Parathyroid adenoma (tissue), 2 donors: ENCODE results near the gene SPAG6.
A peak's percentile ranks its signal among the peaks of the same experiment; 100 is the strongest.

Source experiments
- H2AFZ ChIP-seq: fragments of 300-600 bp; sonication (generic); one replicate; pipeline ENCODE4 v1.7.0; 2017; ENCODE audit warnings: antibody characterized with exemption, mild to moderate bottlenecking
- H3K27ac ChIP-seq: fragments of 300-600 bp; sonication (generic); one replicate; pipeline ENCODE4 v1.7.0; 2017
- H3K27me3 ChIP-seq: fragments of 300-600 bp; sonication (generic); one replicate; pipeline ENCODE4 v1.7.0; 2017; ENCODE audit warnings: low read length; ENCODE audit not compliant: control insufficient read depth, insufficient read depth
- H3K36me3 ChIP-seq: fragments of 300-600 bp; sonication (generic); one replicate; pipeline ENCODE4 v1.7.0; 2017; ENCODE audit warnings: low read length; ENCODE audit not compliant: control insufficient read depth, insufficient read depth
- H3K4me1 ChIP-seq: fragments of 300-600 bp; sonication (generic); one replicate; pipeline ENCODE4 v1.7.0; 2017; ENCODE audit warnings: control low read depth
- H3K4me2 ChIP-seq: fragments of 300-600 bp; sonication (generic); one replicate; pipeline ENCODE4 v1.7.0; 2017; ENCODE audit warnings: low read length
- H3K4me3 ChIP-seq: fragments of 300-600 bp; sonication (generic); one replicate; pipeline ENCODE4 v1.7.0; 2017; ENCODE audit warnings: low read depth, low read length
- H3K79me2 ChIP-seq: fragments of 300-600 bp; sonication (generic); one replicate; pipeline ENCODE4 v1.7.0; 2017; ENCODE audit warnings: control low read depth
- H3K9ac ChIP-seq: fragments of 300-600 bp; sonication (generic); one replicate; pipeline ENCODE4 v1.7.0; 2017; ENCODE audit warnings: mild to moderate bottlenecking
- H3K9me3 ChIP-seq: fragments of 300-600 bp; sonication (generic); one replicate; pipeline ENCODE4 v1.7.0; 2017; ENCODE audit warnings: low read length; ENCODE audit not compliant: control insufficient read depth
- TF ChIP-seq, protein P1 (sequence below): fragments of 300-600 bp; sonication (generic); IDR thresholded peaks from one replicate; pipeline ENCODE4 v1.7.0; 2017; ENCODE audit warnings: antibody characterized with exemption, mild to moderate bottlenecking
- donor health status: primary hyperparathyroidism.

SPAG6 gene

DNA sequence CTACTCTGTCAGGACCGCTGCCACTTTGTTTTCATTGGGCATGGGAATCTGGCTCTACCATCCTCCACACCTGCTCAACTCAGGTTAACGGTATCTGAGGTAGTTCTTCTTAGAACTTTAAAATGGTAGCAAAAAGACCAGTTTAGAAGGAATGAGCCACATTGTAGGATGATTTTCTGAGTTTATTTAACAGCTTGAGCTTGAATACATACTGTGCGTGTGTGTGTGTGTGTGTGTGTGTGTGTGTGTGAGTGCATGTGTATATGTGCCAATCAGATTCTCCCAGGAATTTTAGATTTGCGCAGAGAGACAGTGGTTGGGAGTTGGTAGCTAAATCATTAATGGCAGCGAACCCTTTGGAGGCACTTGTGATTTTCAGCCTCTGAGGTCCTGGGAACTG lies 81.4 kb downstream of the SPAG6 start:
- Histone ChIP-seq H3K9ac (no peak overlapping the region), H3K4me1 (no peaks in the 10 kb centered on the region), H3K9me3 (no peaks in the 10 kb centered on the region), H3K27ac (no peak overlapping the region), H3K36me3 (no peaks in the 10 kb centered on the region), H3K27me3 (no peaks in the 10 kb centered on the region), H2AFZ (no peak overlapping the region), H3K4me2 (no peak overlapping the region), H3K79me2 (no peaks in the 10 kb centered on the region), H3K4me3 (no peak overlapping the region)
- TF ChIP-seq, protein P1, sequence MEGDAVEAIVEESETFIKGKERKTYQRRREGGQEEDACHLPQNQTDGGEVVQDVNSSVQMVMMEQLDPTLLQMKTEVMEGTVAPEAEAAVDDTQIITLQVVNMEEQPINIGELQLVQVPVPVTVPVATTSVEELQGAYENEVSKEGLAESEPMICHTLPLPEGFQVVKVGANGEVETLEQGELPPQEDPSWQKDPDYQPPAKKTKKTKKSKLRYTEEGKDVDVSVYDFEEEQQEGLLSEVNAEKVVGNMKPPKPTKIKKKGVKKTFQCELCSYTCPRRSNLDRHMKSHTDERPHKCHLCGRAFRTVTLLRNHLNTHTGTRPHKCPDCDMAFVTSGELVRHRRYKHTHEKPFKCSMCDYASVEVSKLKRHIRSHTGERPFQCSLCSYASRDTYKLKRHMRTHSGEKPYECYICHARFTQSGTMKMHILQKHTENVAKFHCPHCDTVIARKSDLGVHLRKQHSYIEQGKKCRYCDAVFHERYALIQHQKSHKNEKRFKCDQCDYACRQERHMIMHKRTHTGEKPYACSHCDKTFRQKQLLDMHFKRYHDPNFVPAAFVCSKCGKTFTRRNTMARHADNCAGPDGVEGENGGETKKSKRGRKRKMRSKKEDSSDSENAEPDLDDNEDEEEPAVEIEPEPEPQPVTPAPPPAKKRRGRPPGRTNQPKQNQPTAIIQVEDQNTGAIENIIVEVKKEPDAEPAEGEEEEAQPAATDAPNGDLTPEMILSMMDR, result no peak

DNA sequence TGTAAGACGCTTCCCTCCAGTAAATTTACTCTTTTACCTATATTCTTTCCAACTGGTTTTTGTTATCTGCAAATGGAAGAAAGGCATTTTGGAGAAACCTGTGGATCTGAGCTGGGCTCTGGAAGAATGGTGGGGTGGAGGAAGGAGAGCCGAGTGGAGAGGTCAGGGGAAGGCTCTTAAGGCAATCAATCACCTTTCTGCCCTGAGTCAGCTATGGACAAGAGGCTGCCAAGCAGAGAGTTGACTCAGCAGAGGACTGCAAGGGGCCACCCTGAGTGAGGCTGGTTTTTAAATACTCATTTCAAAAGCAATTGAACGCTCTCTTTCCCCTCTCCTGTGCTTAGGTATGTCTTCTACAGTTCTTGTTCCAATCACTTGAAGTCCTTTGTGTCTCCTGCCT lies 81.8 kb downstream of the SPAG6 start:
- Histone ChIP-seq H3K4me3 (no peak overlapping the region), H2AFZ (no peak overlapping the region), H3K9ac (no peak overlapping the region), H3K79me2 (no peaks in the 10 kb centered on the region), H3K4me1 (no peaks in the 10 kb centered on the region), H3K27me3 (no peaks in the 10 kb centered on the region), H3K27ac (no peak overlapping the region), H3K9me3 (no peaks in the 10 kb centered on the region), H3K4me2 (no peak overlapping the region), H3K36me3 (no peaks in the 10 kb centered on the region)
- TF ChIP-seq, protein P1, result no peak

DNA sequence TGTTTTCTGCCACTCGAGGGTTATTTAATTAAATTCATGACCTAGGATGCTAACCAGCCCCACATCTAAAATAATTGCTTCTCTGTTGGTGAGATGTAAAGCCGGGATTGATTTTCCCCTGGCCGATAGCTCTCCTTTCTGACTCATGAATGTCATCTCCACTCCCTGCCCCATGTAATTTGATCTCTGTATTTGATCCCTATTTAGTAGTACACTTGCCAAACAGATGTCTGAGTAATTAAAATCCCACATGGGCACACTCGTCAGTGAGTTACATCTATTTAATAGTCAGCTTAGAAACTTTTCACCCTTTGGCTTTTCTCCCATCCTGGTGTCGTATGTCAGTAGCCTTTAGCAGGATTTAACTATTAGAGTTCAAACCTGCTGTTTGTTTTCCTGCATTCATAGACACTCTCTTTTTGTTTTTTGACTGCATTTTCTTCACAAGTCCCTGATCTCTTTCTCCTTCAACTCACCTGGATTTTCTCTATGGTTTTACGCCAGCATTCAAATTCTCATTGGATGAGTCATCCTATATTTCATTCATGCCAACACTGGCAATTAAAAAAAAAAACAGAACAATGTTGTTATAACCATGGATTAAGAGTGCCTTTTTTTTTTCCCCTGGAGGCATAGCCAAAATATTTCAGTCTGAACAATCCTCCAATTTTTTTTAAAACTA lies 82.7 kb downstream of the SPAG6 start:
- no peak overlapping the region for H2AFZ ChIP-seq
- H3K4me1 ChIP-seq, result no peaks in the 10 kb centered on the region
- no peak overlapping the region for H3K9ac ChIP-seq
- H3K79me2 ChIP-seq, result no peaks in the 10 kb centered on the region
- no peak overlapping the region for H3K27ac ChIP-seq
- no peaks in the 10 kb centered on the region for H3K9me3 ChIP-seq
- peak overlapping the region; percentile 46 for H3K4me2 ChIP-seq
- H3K4me3 ChIP-seq, result no peak overlapping the region
- H3K27me3 ChIP-seq, result no peaks in the 10 kb centered on the region
- no peaks in the 10 kb centered on the region for H3K36me3 ChIP-seq
- TF ChIP-seq, protein P1, result no peak

DNA sequence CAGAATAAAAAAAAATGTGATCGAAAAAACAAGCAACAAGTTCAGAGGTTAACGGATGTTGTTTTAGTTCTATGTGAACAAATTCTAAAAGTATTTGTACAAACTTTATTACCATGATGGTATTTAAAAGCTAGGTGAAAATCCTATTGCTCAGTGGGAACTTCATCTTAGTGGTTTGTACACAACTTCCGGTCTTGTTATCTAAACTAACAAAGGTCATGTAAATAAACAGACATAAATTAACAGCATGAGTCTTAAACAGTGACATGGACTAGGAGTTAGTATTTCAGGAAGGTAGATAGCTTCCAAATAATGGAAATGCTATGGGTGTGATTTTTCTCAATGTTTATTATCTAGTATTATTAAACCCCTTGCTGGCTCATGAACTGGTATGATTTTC lies 83.8 kb downstream of the SPAG6 start:
- Histone ChIP-seq H3K4me1 (no peaks in the 10 kb centered on the region), H2AFZ (no peak overlapping the region), H3K79me2 (no peaks in the 10 kb centered on the region), H3K27me3 (no peaks in the 10 kb centered on the region), H3K4me3 (no peak overlapping the region), H3K36me3 (no peaks in the 10 kb centered on the region), H3K4me2 (no peak overlapping the region), H3K9ac (no peak overlapping the region), H3K9me3 (no peaks in the 10 kb centered on the region), H3K27ac (no peak overlapping the region)
- TF ChIP-seq, protein P1, result no peak

DNA sequence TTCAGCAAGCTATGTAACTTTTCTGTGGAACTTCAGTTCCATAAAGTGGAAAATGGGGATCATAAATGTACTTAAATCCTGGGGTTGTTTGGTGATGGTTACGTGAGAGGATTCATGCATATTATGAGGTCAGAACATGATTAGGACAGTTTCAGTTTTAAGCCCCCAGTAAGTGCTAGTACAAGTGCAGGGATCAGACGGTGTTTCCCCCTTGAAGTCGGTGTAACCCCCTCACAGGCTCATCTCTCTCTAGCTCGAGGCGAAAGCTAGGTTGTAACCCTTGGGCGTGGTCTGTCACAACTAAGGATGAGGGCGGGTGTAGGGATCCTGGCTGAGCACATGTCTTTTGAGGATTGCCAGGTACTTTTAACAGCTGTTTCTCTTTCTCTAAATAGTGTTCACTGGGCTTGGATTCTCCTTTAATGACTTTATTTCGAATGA lies 84.7 kb downstream of the SPAG6 start:
- H3K9ac ChIP-seq, result no peak overlapping the region
- no peaks in the 10 kb centered on the region for H3K36me3 ChIP-seq
- H3K4me2 ChIP-seq, result no peak overlapping the region
- H3K27ac ChIP-seq, result no peak overlapping the region
- H3K79me2 ChIP-seq, result no peaks in the 10 kb centered on the region
- H3K4me3 ChIP-seq, result no peak overlapping the region
- TF ChIP-seq, protein P1, result no peak
- H3K9me3 ChIP-seq, result no peaks in the 10 kb centered on the region
- no peaks in the 10 kb centered on the region for H3K27me3 ChIP-seq
- H2AFZ ChIP-seq, result no peak overlapping the region
- H3K4me1 ChIP-seq, result no peaks in the 10 kb centered on the region
